ENCODE results near the gene DCTD.

Gene DCTD

DNA sequence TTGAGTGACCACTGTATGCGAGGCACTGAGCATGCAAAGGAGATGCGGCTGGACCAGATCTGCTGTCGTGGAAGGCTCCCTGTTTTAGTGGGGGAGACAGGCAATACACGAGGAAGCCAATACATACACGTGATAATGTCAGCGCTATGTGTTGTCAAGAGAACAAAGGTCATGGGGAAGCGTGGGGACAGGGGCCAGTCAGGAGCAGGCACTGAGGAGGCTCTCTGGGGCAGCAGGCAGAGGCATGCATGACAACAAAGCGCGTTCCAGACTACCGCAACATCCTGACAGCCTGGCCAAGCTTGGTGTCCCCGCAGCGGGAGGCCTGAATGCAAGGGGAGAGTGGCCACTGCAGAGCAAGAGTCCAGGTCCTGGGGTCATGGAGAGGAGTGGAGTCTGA lies 61.9 kb downstream of the DCTD start:
- in situ Hi-C loops (cut with HindIII; ENCODE audit: low sequenced_read_pairs), result no loop called here
- TF ChIP-seq, protein P1, sequence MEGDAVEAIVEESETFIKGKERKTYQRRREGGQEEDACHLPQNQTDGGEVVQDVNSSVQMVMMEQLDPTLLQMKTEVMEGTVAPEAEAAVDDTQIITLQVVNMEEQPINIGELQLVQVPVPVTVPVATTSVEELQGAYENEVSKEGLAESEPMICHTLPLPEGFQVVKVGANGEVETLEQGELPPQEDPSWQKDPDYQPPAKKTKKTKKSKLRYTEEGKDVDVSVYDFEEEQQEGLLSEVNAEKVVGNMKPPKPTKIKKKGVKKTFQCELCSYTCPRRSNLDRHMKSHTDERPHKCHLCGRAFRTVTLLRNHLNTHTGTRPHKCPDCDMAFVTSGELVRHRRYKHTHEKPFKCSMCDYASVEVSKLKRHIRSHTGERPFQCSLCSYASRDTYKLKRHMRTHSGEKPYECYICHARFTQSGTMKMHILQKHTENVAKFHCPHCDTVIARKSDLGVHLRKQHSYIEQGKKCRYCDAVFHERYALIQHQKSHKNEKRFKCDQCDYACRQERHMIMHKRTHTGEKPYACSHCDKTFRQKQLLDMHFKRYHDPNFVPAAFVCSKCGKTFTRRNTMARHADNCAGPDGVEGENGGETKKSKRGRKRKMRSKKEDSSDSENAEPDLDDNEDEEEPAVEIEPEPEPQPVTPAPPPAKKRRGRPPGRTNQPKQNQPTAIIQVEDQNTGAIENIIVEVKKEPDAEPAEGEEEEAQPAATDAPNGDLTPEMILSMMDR (IDR thresholded peaks at IDR 0.05; ENCODE audit: low read depth, low read length, missing control alignments), result no peak
- no peak overlapping the region for H3K4me3 ChIP-seq (ENCODE audit: low read depth, low read length)
- DNase-seq (ENCODE audit: low read depth), result no peak

DNA sequence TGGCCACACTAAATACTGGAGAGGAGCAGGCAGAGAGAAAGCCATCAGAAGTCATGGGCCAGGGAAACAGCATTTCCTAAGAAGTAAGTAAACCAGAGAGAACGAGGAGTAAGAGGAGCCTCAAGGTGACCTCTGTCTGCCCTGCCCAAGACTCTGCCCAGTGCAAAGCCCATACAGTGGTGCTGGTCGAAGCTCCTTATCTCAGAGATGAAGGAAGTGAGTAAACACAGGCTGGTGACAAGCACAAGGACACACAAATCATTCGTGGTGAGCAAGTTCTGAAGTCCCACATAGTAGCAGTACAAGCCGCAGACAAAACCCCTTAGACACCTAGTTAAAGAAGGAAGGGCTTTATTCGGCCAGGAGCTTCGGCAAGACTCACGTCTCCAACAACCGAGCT lies 62.7 kb downstream of the DCTD start:
- DNase-seq (ENCODE audit: low read depth), result no peak
- TF ChIP-seq, protein P1 (IDR thresholded peaks at IDR 0.05; ENCODE audit: low read depth, low read length, missing control alignments), result no peak
- H3K4me3 ChIP-seq (ENCODE audit: low read depth, low read length), result no peak overlapping the region
- in situ Hi-C loops (cut with HindIII; ENCODE audit: low sequenced_read_pairs), result no loop called here

DNA sequence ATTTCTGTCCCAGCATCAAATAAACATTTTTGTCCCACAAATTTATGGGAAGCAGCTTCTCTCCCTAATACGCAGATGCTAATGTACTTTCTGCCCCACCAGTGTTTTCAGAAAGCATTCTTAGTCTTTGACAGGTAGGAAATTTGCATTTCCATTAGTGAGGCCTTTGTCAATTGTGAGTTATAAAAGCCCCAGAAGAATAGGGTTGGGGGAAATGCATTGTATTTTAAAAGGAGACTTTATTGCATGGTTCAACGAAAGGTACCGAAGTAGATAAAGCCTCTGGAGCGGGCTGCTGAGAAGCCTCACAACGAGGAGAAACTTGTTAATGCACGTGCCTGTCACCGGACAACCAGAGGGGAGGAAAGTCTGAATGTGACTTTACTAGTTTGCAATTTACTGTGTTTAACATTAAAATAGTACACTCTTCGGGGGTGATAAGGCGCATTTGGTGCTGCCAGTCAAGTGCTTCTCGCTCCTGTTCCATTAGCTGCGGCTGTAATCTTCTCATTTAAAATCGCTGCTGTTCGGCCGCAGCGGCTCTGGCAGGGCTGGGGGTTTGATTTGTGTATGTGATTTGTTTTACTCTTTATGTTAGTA lies 63.4 kb downstream of the DCTD start:
- DNase-seq (ENCODE audit: low read depth), result no peak
- TF ChIP-seq, protein P1 (IDR thresholded peaks at IDR 0.05; ENCODE audit: low read depth, low read length, missing control alignments), result no peak
- in situ Hi-C loops (cut with HindIII; ENCODE audit: low sequenced_read_pairs), result no loop called here
- no peak overlapping the region for H3K4me3 ChIP-seq (ENCODE audit: low read depth, low read length)

DNA sequence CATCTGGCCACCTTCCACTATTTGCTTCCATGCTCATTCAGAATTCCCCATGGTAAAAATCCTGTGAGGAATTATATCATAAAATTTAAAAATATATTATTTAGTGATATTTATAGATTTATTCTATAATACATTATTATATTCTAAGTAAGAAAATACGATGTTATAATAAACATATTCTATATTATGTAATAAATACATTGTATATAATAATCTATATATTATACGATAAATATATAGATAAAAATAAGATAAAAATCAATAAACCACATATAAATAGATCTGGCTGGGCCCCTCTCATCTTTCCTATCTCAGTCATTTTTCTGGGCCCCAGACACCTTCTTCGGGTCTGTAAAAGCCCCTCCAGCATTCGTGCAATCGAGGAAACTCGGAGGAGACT lies 68.5 kb downstream of the DCTD start:
- H3K4me3 ChIP-seq (ENCODE audit: low read depth, low read length), result no peak overlapping the region
- TF ChIP-seq, protein P1 (IDR thresholded peaks at IDR 0.05; ENCODE audit: low read depth, low read length, missing control alignments), result no peak
- no peak for DNase-seq (ENCODE audit: low read depth)
- in situ Hi-C loops (cut with HindIII; ENCODE audit: low sequenced_read_pairs), result no loop called here

DNA sequence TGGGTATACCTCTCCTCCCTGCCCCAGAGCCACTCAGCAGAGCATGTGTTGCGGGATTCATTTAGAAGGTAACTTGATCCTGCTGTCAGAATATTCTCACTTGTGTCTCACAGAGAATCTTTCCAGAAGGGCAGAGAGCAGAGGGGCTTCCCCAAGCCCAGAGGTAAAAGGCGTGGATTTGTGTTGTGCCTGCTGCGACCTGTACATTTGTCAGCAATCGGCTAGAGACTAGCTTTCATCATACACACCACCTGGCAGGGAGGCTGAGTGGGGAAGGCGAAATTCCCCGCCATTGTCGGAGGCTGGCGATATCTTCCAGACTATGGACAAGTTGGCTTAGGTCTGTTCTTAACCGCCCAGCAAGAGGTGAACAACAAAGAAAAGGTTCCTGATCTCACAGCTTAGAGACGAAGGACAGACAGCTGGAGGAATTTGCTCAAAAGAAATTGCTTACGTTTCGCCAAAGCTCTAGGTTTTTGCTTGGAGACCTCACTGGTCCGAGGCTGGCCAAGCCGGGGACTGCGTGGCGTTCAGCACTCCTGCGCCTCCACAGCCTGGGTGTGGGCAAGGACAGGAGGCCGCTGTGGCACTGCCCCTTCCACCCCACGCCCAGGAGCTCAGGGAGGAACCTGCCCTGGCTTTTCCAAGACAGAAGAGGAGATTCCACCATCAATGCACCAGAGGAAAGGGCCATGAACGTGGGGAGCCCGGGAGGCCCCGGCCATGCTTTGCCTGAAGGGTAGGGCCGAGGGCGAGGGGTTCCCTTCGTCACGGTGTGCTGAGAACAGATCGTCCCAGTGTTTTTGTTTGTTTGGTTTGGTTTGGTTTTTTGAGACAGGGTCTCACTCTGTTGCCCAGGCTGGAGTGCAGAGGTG lies 69.4 kb downstream of the DCTD start:
- in situ Hi-C loops (cut with HindIII; ENCODE audit: low sequenced_read_pairs), result no loop called here
- TF ChIP-seq, protein P1 (IDR thresholded peaks at IDR 0.05; ENCODE audit: low read depth, low read length, missing control alignments), result no peak
- DNase-seq (ENCODE audit: low read depth), result no peak
- no peak overlapping the region for H3K4me3 ChIP-seq (ENCODE audit: low read depth, low read length)

DNA sequence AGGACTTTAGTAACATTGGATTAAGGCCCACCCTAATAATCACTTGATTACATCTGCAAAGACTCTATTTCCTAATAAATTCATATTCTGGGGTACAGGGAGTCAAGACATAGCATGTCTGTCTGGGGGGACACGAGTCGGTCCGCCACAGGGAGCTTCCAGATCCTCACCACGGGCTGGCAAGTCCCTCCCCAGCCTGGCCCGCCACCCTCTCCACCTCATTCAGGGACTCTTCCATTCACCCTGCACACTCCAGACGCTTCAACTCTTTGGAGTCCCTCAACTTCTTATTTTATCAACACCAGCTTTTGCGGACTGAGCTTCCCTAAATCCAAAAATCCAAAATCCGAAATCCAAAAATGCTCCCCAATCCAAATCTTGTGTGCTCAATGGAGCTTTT lies 71.2 kb downstream of the DCTD start:
- TF ChIP-seq, protein P1 (IDR thresholded peaks at IDR 0.05; ENCODE audit: low read depth, low read length, missing control alignments), result no peak
- H3K4me3 ChIP-seq (ENCODE audit: low read depth, low read length), result no peak overlapping the region
- in situ Hi-C loops (cut with HindIII; ENCODE audit: low sequenced_read_pairs), result no loop called here
- no peak for DNase-seq (ENCODE audit: low read depth)

All from astrocyte of the cerebellum (primary cell).